HFFc6 (cell line): ENCODE measurements around the gene RBM14. TPM values are rescaled to one million over a fixed set of nuclear protein-coding genes. Genes with fewer than 3 reads are reported as not detected.
"Not testable (repeated sequence)": the region's sequence is repeated elsewhere in the genome, so short reads cannot be mapped to it uniquely, and the experiment has no call there.

Experiments used
- DNase-seq: peaks from one replicate; pipeline ENCODE4 v3.0.0-alpha.2; 2018
- H3K27ac Mint-ChIP-seq: 2 replicates; pipeline ENCODE4 v1.8.0; 2020; ENCODE audit warnings: mild to moderate bottlenecking, mixed read lengths
- H3K27me3 Mint-ChIP-seq: 2 replicates; pipeline ENCODE4 v1.8.0; 2021; ENCODE audit warnings: mild to moderate bottlenecking, moderate library complexity, mixed read lengths; ENCODE audit not compliant: insufficient read depth
- H3K36me3 Mint-ChIP-seq: 2 replicates; pipeline ENCODE4 v1.8.0; 2021; ENCODE audit warnings: low read depth, mixed read lengths
- H3K4me1 Mint-ChIP-seq: 2 replicates; pipeline ENCODE4 v1.8.0; 2020; ENCODE audit warnings: low read depth, mixed read lengths
- H3K4me3 Mint-ChIP-seq: 2 replicates; pipeline ENCODE4 v1.8.0; 2020; ENCODE audit warnings: mild to moderate bottlenecking, moderate library complexity, mixed read lengths
- H3K9me3 Mint-ChIP-seq: 2 replicates; pipeline ENCODE4 v1.8.0; 2020; ENCODE audit warnings: mild to moderate bottlenecking, mixed read lengths
- CTCF ChIP-seq: fragments of 200-600 bp; sonication (generic); IDR thresholded peaks from 2 replicates; pipeline ENCODE4 v1.5.0; 2021; ENCODE audit warnings: antibody characterized with exemption, mild to moderate bottlenecking
- total RNA-seq, 6 experiments: library from RNA; stranded (reverse); fragmentation: NEBNext Ultra II Directional; extraction: Animal tissue kit (Norgen Biotek cat#: 25700); gene quantifications; 2 replicates in 1 of 6; 3 replicates in 5 of 6; pipeline ENCODE4 v1.2.3, GENCODE V29; 2021

The RBM14 gene
- total RNA-seq, 6 experiments from 2014 or later = 54.1 to 71.5 (median 64.9) TPM

- H3K4me3 Mint-ChIP-seq = no peak overlapping the region
- no peak overlapping the region for H3K27ac Mint-ChIP-seq
- peaks cover 1% of the 10 kb centered on the region; the same call in 1 of the 2 replicates for H3K27me3 Mint-ChIP-seq
- H3K4me1 Mint-ChIP-seq = peaks cover 18% of the 10 kb centered on the region
- TF ChIP-seq CTCF = no peak
- peaks cover 40% of the 10 kb centered on the region for H3K36me3 Mint-ChIP-seq
- no peaks in the 10 kb centered on the region for H3K9me3 Mint-ChIP-seq
- no peak for DNase-seq
Measured at GRCh38 chr11:66632952-66633351, 16.5 kb downstream of the RBM14 start.

- peaks cover 10% of the 10 kb centered on the region for H3K27me3 Mint-ChIP-seq
- no peaks in the 10 kb centered on the region for H3K9me3 Mint-ChIP-seq
- H3K4me1 Mint-ChIP-seq = peaks cover 44% of the 10 kb centered on the region
- peaks cover 47% of the 10 kb centered on the region for H3K36me3 Mint-ChIP-seq
- TF ChIP-seq CTCF = no peak
- no peak for DNase-seq
- H3K27ac Mint-ChIP-seq = peak overlapping the region; percentile 97
- H3K4me3 Mint-ChIP-seq = no peak overlapping the region
Measured at GRCh38 chr11:66636411-66636810, 20.0 kb downstream of the RBM14 start.

- Mint-ChIP-seq H3K36me3 (peaks cover 52% of the 10 kb centered on the region), H3K4me1 (peaks cover 56% of the 10 kb centered on the region), H3K4me3 (peak overlapping the region; percentile 97), H3K9me3 (no peaks in the 10 kb centered on the region), H3K27me3 (peaks cover 10% of the 10 kb centered on the region), H3K27ac (peak overlapping the region; percentile 97)
- DNase-seq = no peak
- no peak for TF ChIP-seq CTCF
Measured at GRCh38 chr11:66637557-66638176, 21.2 kb downstream of the RBM14 start.

GRCh38 chr11:66638177-66639065 is 22.0 kb downstream of the RBM14 start, which contains the start of gene RBM4:
TSS of gene RBM4 (plus strand) at chr11:66638703. CDS start at chr11:66639712, 1,009 bp downstream.
- Mint-ChIP-seq H3K4me1 (peaks cover 64% of the 10 kb centered on the region), H3K9me3 (no peaks in the 10 kb centered on the region), H3K36me3 (peaks cover 60% of the 10 kb centered on the region), H3K27me3 (peaks cover 13% of the 10 kb centered on the region), H3K4me3 (peak within 1 kb of the TSS; percentile 97), H3K27ac (peak within 1 kb of the TSS; percentile 97)
- TF ChIP-seq CTCF = peak; percentile 48; the same call in 1 of the 2 replicates
- DNase-seq = peak; percentile 100

- H3K27ac Mint-ChIP-seq = peak overlapping the region; percentile 97
- H3K4me3 Mint-ChIP-seq = peak overlapping the region; percentile 97
- peak; percentile 51 for DNase-seq
- H3K36me3 Mint-ChIP-seq = peaks cover 64% of the 10 kb centered on the region
- TF ChIP-seq CTCF = peak; percentile 54
- peaks cover 68% of the 10 kb centered on the region for H3K4me1 Mint-ChIP-seq
- peaks cover 15% of the 10 kb centered on the region for H3K27me3 Mint-ChIP-seq
- H3K9me3 Mint-ChIP-seq = no peaks in the 10 kb centered on the region
Measured at GRCh38 chr11:66639066-66639813, 22.8 kb downstream of the RBM14 start.

GRCh38 chr11:66639814-66640340 is 23.4 kb downstream of the RBM14 start:
- H3K9me3 Mint-ChIP-seq, DNase-seq: not testable (repeated sequence)
- peak overlapping the region; percentile 97 for H3K4me3 Mint-ChIP-seq
- peaks cover 15% of the 10 kb centered on the region for H3K27me3 Mint-ChIP-seq
- H3K4me1 Mint-ChIP-seq = peaks cover 74% of the 10 kb centered on the region
- H3K36me3 Mint-ChIP-seq = peaks cover 64% of the 10 kb centered on the region
- peak overlapping the region; percentile 97 for H3K27ac Mint-ChIP-seq
